Daoy (cell line): ENCODE results near the gene FHOD3. TPM values are rescaled to one million over a fixed set of nuclear protein-coding genes. Genes with fewer than 3 reads are reported as not detected.

Experiments used
- DNase-seq: peaks from one replicate; pipeline ENCODE4 v3.0.0-alpha.2; 2015; ENCODE audit warnings: low read depth
- total RNA-seq: library from RNA; depleted of rRNA; stranded (reverse); fragments of >200 nt; shearing (Covaris generic); gene quantifications from 2 replicates; pipeline ENCODE4 v1.2.3, GENCODE V29; 2014

The FHOD3 gene
- total RNA-seq, 1 experiment from 2014 or later, result 17.8 TPM

DNA sequence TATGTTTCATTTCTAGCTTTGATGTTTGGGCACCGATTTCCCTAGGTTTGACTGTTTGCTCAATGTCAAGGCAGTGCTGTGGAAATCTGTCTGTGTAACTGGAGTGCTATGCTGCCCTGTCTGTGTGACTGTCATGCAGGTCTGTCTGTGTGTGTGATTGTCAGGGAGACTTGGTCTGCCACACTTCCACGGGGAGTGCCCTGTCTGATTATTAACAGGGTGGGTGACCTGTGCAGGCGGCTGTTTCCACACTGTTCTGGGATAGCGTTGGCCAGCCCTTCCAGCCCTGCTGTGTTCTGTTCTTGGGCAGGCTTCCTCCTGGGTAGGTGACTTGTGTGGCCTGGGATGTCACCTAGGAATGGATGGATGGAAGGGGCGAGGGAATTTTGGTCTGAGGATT lies 85.3 kb downstream of the FHOD3 start:
- no peak for DNase-seq

DNA sequence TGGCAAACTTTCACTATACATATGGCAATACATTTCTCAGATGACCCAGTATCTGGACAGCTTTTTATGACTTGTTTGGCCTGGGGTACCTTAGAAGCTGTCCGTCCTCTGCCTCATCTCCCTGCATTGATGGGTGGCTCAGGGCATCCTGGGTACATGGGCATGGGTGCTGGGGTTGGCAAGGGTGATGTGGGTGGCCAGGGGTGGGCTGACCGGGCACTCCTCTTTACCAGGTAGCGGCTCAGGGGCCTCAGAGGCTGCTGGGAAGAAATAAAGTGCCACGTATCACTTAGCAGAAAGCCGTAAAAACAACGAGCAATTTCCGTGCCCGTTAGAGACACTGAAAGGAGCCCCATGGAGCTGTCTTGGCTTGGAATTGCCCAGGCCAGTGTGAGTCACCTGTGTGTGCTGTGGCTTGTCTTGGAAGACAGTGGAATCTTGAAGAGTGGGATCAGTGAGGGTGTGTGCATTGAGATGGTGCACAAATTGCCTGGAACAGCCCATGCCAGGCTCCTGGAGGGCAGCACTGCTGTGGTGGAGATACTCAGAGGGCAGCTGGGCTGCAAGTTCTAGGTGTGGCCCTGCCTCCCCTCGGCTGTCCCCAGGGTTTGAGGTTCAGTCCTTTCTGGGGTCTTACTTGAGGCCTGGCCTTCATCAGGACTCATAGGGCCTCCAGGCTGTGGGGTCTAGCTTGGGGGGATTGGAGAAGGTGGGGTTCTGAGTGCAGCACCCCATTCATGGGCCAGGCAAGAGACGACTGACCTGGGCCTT lies 88.8 kb downstream of the FHOD3 start:
- DNase-seq, result peak; percentile 23

DNA sequence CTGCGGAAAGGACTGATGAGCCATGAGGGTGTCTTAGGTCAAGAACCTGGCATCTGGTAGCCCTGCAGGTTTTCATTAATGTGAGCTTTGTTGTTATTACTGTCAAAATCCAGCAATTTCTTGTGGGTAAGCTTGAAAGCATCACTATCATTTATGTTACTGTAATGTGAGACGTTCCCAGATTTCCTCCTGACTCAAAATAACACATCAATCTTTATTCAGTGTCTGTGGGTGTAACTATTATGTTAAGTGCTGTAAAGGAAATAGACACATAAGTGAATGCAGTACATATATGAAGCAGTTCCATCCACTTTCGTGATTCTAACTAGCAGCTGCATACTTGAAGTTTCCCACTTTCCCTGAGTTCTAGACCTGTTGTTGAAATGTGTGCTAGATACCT lies 89.8 kb downstream of the FHOD3 start:
- no peak for DNase-seq

DNA sequence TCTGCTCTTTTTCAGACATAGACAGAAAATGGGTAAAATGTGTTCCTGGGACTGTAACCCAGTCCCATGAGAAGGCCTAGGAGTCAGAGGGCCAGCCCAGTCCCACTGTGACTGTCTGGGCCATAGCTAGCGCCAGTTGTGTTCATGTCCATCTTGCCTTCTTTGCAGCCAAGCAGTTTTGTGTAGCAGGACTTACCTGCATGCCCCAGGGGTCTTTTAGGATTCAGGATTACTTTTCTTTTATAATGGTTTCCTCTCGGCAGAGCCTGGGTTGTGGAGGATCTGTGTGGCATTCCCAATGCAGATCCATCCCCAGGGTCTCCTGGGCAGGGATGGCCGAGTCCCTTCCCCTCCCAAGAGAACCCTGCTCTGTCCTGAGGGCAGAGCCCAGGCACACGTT lies 90.8 kb downstream of the FHOD3 start:
- no peak for DNase-seq

DNA sequence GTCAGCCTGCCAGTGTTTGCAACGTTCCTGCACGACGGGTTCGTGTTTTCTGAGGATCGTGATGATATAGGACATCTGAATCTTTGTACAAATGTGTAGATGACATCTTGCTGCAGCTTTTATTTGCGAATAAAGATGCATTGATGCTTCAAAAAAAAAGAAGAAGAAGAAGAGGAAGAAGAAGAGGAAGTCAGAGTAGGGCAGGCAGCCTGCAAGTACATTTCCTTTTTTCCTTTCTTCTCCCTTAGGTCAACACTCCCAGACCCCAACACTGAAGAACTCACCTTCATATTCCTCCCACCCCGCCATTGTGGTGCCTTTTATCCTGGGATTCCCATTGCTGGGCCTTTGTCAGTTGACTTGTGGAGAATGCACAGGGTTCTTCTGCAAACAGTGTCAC lies 91.5 kb downstream of the FHOD3 start:
- DNase-seq, result no peak

DNA sequence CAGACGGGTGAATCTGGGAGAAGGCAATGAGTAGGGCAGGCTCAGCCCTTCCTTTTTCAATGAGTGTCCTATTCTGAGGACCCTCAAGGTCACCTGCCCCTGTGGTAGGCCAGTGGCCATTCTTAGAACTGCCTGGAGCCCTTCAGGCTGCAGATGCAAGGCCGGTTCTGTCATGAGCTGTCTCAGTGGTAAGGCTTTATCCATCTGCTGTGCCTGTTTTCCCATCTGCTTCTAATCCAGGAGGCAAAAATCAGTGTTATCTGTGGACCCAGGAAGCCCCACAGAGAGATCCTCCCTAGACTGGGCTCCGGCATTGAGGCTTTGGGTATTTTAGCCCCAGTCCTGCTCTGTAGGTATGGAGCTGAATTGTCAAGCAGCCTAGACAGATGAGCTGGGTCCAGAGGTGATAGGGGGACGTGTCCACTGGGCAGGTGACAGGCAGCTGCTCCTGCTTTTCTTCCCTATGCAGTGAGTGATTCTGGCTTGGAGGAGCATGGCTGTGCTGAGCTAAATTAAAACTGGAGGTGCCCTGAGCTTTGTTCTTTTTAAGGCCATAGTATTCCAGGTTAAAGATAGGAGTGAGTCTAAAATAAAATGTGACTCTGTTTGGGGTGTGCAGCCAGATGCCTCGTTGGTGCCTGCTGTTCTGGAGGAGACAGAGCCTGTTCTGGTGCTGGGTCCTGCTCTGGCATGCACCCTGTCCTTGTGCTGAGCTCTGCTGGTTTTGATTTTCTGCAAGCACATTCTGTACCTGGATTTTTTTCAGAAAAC lies 92.5 kb downstream of the FHOD3 start:
- no peak for DNase-seq

DNA sequence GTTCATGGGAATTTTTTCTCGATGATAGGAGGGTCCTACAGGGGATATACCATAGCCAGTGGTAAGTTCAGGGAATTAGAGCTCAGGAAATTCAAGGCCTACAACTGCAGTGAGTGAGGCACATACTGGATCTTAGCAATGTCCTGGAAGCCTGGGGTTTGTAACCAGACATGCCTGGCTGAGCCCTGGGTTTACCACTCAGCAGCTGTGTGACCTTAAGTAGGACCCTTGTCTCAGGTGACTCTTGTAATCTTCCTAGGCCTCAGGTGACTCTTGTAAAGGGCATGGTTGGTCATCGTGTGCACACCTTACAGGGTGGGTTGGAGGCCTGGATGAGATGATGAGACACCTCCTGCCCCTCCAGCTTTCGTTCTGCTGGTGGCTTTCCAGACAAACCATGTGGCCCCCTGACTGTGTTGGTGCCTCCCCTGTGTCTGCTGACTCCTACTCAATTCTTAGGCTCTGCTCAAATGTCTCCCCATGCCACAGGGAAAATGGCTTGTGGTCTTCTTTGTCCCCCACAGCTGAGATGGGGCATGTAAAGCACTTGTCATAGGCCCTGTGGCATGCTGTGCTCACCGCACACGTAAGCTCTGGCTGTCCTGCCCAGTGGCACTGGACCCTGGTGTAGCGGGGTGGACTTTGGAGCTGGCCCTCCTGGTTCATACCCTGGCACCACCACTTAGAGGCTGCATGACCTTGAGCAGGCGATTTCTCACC lies 94.1 kb downstream of the FHOD3 start:
- no peak for DNase-seq

DNA sequence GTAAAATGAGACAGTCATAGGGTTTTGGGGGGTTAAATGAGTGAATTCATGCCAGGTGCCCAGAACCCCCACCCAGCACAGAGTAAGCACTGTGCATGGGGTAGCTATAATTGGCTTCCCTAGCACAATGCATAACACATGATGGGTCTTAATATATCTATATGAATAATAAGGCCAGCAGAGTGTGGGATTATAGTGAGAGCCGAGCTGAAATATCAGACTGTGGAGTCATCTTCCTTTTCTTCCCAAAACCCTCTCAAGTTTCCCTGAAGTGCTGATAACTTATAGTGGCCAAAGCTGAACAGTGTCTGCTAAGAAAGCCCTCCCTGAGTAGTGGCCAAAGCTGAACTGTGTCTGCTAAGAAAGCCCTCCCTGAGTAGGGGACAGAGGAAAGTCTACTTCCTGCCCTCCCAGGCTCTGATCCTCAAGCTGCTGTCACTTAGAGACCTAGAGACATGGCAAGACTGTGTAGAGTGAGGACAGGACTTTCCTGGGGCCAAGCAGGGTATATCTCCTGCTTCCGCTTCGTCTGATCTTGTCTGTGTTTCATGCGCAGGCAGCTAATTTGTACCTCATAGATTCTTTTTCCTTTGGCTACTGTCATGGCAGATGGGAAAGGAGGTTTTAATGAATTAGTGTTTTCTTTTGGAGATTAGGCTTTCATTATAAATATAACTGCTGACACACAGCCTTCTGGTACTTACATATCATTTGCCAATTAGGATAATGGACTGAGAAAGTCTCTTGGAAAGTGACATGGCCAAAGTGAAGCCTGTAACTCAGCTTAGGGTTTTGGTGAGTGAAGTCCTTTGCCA lies 94.9 kb downstream of the FHOD3 start:
- DNase-seq, result no peak

DNA sequence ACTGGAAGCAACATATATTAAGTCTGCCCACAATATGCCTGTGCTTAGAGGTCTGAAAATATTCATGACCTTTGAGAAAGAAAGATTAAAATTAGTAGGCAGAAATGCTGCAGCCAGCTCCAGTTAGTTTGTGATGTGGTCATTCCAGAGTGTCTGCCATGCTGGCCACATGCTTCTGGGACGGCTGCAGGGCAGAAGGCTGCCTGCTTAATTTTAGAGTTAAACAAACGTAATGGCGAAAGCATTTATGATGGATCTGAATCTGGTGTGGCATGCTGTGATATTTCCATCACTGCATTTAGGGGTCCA lies 95.4 kb downstream of the FHOD3 start:
- no peak for DNase-seq

DNA sequence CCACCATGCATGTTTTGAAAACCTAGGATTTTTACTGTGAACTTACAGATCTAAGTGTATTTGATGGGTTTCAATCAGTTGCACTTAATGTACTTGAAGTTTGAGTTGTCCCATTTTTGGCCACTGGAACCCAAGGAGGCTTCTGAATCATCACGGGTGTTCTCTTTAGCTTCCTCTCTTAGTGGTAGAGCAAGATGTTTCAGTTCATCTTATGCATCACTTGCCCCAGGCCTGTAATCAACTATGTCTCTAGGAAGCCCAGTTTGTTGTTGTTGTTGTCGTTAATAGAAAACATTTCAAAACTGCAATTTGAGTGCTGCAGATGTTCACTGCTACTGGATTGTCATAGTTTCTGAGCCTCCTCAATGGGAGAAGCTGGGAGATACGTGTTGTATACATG lies 97.0 kb downstream of the FHOD3 start:
- no peak for DNase-seq

DNA sequence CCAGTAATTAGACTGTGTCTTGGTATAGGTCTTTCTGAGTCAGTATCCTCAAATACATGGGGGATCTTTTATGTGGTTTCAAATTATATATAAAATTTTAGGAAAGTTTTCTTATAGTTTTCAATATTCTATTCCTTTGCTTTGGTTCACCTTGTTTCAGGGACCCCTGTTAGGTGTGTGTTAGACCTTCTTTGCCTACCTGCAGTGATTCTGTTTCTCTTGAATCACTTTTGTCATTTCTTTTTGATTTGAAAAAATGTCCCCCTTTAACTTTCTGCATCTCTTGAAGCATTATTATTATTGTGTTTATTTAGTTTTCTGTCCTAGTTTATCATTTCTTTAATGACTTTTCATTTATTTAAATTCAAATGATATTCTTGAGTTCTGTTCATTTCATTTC lies 98.7 kb downstream of the FHOD3 start:
- DNase-seq, result no peak

DNA sequence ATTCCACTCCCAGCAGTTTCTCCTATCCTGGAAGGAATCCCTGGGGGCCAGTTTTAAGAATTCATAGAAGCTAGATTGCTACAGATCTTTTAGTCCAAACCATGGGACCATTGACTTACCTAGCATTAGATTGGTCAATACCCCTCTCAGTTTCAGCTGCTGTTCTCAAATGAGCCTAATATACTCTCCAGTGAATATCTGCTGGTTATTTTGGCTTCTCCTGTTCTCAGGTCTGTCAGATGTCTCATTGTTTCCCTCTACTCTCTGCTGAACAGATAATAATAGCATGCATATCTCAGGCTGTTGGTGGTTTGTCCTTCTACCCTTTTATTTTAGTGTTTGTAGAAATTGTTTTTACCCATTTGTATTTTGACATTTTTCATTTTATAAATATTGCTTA lies 99.5 kb downstream of the FHOD3 start:
- DNase-seq, result no peak

DNA sequence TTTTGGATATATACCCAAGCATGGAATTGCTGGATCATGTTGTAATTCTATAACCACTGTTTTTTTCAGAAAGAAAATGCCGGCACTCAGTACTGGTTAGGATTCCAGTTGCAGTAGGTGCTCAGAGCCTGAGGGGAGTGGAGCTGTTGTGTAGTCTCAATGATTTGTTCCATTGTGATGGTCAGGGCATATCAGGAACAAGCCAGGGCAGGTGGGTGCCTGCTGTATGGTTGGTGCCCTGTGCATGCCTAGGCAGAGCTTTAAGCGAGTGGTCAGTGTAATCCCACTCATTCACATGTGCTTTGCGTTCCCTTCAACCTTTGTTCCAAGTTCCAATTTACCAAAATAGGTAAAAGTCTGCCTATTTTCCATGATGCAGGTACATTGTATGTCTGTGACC lies 100.9 kb downstream of the FHOD3 start:
- DNase-seq, result no peak

DNA sequence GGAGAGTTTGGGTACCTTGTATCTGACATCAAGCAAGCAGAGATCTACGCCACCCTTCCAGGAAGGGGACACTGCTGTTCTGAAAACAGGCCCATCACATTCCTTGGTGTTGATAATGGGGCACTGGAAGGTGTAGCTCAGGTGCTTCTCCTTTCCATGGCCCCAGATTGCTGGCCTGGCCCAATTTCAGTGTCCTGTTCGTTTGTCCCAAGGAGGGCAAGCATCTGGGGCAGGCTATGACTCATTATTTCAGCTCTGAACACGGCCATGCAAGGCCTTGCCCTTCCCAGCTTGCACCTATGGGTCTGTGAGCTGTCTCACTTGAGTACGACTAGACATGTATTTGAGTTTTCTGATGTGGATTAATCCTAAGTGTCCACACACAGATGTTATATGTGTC lies 101.5 kb downstream of the FHOD3 start:
- DNase-seq, result no peak

DNA sequence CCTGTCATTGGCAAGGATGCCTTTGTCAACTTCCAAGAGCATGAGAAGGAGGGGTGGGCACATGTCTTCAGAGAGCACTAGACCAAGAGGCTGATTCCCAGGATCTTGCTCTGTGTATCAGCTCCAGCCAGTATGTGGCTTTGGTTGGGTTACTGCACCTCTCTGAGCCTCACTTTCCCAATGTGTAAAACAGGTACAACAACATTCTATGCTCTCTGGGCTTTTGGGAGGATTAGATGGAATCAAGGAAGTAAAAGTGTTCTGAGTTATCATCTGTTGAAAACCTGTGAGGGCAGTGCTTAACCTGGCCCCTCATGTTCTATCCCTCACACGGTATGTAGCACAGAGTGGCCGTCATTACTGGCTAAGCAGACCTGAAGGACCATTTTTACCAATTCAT lies 103.9 kb downstream of the FHOD3 start:
- no peak for DNase-seq

DNA sequence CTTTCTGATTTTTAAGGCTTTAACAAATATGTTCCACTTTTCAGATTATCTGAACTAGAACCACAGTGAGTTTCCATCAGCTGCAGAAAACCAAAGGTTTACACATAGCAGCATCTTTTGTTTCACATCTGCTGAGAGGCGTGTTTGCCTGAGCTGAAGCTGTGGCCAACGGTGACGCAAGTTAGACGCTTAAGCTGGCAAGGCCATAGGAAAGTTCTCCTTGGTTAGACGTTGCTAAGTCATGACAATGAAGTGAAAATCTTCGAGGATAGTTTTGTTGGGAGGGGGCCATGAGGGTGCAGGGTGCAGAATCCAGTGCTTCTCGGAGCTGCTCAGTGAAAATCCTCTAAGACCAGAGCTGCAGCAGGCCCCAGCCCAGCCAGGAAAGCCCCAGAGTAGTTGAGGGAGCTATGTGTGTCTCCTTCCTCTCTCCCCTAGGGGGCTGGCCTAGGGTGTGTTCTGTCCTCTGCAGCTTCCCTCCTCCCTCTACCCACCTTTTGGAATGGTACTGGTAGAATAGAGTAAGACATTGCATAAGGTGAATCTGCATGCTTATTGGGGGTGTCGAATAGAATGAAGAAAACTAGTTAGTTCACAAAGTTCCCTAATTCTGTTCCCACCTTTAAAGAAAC lies 105.4 kb downstream of the FHOD3 start:
- no peak for DNase-seq

DNA sequence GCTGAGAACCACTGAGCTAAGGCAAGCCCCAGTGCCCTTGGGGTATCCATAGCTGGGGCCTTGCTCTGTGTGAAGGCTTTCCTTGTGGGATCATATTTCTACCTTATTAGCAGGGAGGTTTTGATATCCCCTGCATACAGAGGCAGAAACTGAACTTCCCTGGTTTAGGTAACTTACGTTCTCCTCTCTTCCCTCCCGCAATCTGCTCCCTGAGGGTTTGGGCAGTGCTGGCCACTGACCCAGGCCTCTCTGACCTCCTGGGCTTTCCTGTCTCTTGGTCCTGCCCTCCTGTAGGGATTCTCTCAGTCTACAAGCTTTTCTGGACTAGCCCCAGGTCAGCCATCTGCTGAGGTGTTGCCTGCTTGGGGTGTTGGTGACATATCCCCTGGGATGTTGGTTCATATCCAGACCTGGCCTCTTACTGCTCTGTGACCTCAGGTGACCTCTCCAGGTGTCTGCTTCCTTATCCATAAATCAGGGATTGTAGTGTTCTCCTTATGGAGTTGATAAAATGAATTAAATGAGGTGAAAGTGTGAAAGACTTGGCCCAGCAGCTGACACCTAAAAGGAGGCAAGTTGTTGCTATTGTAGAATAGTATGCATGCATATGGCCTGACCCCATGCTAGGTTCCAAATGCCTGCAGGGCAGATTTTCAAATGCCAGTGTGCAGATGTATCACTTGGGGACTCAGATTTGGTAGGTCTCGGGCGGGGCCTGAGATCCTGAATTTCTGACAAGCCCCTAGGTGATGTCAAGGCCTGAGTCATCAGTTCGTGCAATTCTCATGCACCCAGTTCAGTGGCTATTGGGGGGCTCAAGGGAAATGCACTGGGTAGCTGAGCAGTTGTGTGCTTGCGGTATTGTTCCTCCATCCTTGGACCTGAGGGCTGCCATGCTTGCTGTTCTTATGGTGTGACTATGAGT lies 106.6 kb downstream of the FHOD3 start:
- no peak for DNase-seq

DNA sequence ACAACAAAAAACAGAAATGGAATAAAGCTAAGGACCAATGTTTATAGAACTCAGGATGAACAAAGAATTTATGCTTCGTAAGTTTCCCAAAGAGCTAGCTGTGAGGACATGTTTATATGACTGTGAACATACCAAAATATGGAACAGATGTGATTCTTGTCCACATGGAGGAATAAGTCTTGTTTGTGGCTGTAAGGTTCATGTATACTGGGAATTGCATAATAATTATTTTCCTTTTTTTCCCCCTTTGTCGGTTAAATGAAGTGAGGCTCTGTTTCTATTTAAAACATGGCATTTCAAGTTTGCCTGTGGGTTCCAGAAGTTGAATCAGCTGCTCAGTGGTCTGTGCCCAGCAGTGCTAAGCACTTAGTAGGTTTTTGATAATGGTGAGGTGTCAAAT lies 108.1 kb downstream of the FHOD3 start:
- no peak for DNase-seq

DNA sequence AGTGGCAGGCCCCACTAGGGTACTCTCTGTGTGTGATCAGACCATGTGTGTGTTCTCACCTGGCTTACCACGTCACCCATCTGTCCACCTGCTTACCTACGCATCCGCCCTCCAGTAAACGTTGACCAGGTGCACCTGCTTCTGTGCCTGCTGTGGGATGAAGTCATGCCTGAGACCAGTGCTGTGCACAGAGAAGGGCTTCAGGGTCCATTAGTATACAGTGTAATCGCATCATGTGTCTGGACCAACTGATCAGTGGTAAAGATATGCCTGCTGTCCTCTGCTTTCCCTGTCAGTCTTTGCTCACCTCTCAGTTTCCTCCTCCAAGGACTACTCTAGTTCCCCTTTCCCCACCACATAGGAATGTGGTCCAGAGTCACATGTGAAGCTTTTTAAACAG lies 109.3 kb downstream of the FHOD3 start:
- DNase-seq, result no peak

DNA sequence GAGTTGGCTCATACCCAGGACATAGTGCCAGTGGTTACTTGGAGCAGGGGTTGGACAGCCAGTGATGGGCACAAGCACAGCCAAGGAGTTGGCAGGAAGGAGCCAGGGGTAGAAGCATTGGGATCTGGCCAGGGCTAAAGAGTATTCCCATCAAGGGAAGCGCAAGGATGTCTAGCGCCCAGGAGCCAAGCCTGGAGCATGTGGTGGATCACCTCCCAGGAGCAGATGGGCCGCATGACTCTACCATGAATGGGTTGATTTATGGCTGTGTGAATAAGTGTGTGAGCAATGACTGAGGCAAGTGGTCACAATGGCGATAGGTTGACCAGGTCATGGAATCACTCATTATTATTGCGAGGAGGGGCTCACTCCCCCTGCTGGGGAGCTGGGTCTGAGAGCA lies 111.1 kb downstream of the FHOD3 start:
- DNase-seq, result no peak

DNA sequence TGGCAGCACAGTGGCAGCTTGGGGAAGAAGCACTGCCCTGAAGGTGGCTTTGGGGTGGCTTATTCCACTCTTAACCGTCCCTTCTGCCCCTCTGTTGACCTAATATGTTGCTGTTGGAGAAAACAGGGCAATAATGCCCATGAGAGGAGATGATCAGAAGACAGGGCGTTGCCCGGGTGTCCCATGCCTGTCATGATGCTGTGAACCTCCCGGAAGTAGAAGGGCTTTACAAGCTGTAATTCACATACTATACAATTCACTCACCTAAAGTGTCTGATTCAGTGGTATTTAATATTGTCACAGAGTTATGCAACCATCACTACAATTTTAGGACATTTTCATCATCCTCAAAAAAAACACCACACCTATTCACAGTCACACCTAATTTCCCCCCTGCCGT lies 112.3 kb downstream of the FHOD3 start:
- no peak for DNase-seq
